AG04449 (cell line): Measurements from ENCODE around the gene MSI2.
A peak's percentile ranks its signal among the peaks of the same experiment; 100 is the strongest.

Source experiments
- CTCF ChIA-PET: fragments of 350-600 bp; formaldehyde crosslinking; extraction: SDS; loops from one replicate; lab custom pipeline; 2021; ENCODE audit warnings: antibody characterized with exemption; lab: Yijun Ruan, JAX
- POLR2A ChIA-PET: fragments of 400-600, 350-600 bp; formaldehyde crosslinking; extraction: SDS; loops from one replicate; lab custom pipeline; 2020; ENCODE audit warnings: antibody characterized with exemption, inconsistent platforms; lab: Yijun Ruan, JAX
- DNase-seq: peaks from one replicate; pipeline ENCODE4 v3.0.0-alpha.2; 2010; ENCODE audit warnings: low read depth, low spot score
- H3K4me3 ChIP-seq: 2 replicates; pipeline ENCODE4 v1.5.1; 2011; ENCODE audit warnings: low read depth, mild to moderate bottlenecking, control low read depth, low read length
- TF ChIP-seq, protein P1 (sequence below): IDR thresholded peaks from one replicate; pipeline ENCODE4 v1.5.1; 2011; ENCODE audit warnings: mild to moderate bottlenecking, moderate library complexity, low read length, control low read depth, inconsistent platforms; ENCODE audit not compliant: insufficient read depth; ENCODE audit errors: missing control alignments

The MSI2 gene

GRCh38 chr17:57369509-57369945 lies 113.2 kb downstream of the MSI2 start:
- TF ChIP-seq, protein P1, sequence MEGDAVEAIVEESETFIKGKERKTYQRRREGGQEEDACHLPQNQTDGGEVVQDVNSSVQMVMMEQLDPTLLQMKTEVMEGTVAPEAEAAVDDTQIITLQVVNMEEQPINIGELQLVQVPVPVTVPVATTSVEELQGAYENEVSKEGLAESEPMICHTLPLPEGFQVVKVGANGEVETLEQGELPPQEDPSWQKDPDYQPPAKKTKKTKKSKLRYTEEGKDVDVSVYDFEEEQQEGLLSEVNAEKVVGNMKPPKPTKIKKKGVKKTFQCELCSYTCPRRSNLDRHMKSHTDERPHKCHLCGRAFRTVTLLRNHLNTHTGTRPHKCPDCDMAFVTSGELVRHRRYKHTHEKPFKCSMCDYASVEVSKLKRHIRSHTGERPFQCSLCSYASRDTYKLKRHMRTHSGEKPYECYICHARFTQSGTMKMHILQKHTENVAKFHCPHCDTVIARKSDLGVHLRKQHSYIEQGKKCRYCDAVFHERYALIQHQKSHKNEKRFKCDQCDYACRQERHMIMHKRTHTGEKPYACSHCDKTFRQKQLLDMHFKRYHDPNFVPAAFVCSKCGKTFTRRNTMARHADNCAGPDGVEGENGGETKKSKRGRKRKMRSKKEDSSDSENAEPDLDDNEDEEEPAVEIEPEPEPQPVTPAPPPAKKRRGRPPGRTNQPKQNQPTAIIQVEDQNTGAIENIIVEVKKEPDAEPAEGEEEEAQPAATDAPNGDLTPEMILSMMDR: no peak
- H3K4me3 ChIP-seq: no peak overlapping the region
- ChIA-PET POLR2A (no interaction called here), CTCF (interaction anchor here (1.4 kb wide), 1 partner anchor 9 kb away, joined by 5 read pairs; no protein-coding TSS in a partner anchor)
- no peak for DNase-seq

- CTCF ChIA-PET: interaction anchor here (1.4 kb wide), 1 partner anchor 10 kb away, joined by 5 read pairs; no protein-coding TSS in a partner anchor
- H3K4me3 ChIP-seq: no peak overlapping the region
- TF ChIP-seq, protein P1: no peak
- peak; percentile 49 for DNase-seq
- POLR2A ChIA-PET: no interaction called here
These were observed 113.8 kb downstream of the MSI2 start for GRCh38 chr17:57370037-57370581.

DNA sequence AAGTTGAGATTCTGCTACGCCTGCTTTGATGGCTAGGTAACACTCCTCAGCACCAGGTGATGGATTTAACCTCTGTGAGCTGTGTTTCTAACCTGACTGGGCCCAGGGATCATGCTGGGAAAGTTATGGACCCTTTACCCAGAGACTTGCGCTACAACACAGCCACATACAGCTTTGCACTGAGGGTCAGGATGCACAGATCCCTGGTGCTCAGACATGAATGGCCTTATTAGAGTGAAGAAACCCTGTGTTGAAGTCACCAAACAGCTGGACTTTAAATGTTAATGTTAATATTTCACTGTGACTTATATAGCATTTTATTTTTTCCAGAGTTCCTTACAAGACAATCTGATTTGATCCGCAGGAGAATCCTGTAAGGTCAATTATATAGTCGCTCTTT lies 114.3 kb downstream of the MSI2 start:
- no peak for DNase-seq
- no peak overlapping the region for H3K4me3 ChIP-seq
- CTCF ChIA-PET: no interaction called here
- POLR2A ChIA-PET: no interaction called here
- TF ChIP-seq, protein P1: no peak

DNA sequence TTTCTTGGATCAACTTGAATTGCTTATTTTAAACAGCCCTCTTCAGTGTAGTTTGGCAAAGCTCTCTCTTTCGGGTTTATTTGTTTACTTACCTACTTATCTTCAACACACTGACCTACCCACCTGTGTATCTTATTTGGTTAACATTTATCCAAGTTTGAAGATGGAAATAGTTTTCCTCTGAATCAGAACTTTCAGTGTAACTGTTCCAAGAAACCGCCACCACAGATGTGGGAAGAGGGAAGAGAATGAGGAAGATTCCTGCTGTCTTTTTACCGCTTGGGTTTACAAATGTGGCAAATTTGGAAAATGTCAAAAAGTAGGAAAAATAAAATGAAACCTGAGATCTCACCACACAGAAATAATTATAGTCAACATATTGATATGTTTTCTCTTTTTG lies 115.8 kb downstream of the MSI2 start:
- ChIA-PET POLR2A (no interaction called here), CTCF (interaction anchor here (1.2 kb wide), 1 partner anchor 30 kb away, joined by 3 read pairs; no protein-coding TSS in a partner anchor)
- no peak for DNase-seq
- TF ChIP-seq, protein P1: no peak
- H3K4me3 ChIP-seq: no peak overlapping the region

- no peak for DNase-seq
- ChIA-PET POLR2A (no interaction called here), CTCF (interaction anchor here (1.2 kb wide), 1 partner anchor 130 kb away, joined by 4 read pairs; no protein-coding TSS in a partner anchor)
- TF ChIP-seq, protein P1: no peak
- no peak overlapping the region for H3K4me3 ChIP-seq
These were observed 116.7 kb downstream of the MSI2 start for GRCh38 chr17:57373048-57373447.

DNA sequence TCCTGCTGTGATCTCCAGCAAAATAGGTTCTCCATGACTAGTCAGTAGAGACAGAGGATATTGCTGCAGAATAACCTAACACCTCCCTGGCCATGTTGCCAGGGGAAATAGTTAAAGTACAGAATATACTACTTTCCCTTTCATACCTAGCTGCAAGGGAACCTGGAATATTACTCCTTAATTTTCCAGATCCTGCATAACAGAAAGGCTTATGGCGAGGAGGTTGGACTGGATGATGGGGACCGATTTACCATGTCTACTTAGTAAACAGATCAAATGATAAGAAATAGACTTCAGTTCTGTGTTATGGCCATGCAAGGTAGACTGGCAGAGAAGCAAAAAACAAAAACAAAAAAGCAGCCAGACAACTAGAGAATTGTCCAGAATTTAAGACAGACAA lies 117.4 kb downstream of the MSI2 start:
- no peak for DNase-seq
- no peak overlapping the region for H3K4me3 ChIP-seq
- TF ChIP-seq, protein P1: no peak
- CTCF ChIA-PET: interaction anchor here (1.2 kb wide), 2 partner anchors 111 to 131 kb away, joined by 3 to 4 read pairs; no protein-coding TSS in a partner anchor
- POLR2A ChIA-PET: no interaction called here
